Lower leg skin (tissue), 3 donors: Measurements from ENCODE around the gene FBXL13.

Source experiments
- POLR2A ChIP-seq, 2 donors: fragments of 450-650 bp; IDR thresholded peaks; one replicate each; pipeline ENCODE4 v1.6.1; 2016 to 2017; ENCODE audit warnings: antibody characterized with exemption in 2 of 2, mild to moderate bottlenecking in 1 of 2, moderate library complexity in 1 of 2
- TF ChIP-seq, protein P1 (sequence below), 3 donors: fragments of 450-650 bp; IDR thresholded peaks; one replicate each; pipeline ENCODE4 v1.5.1; 2016; ENCODE audit warnings: antibody characterized with exemption in 3 of 3, mild to moderate bottlenecking in 3 of 3, moderate library complexity in 2 of 3

DNA sequence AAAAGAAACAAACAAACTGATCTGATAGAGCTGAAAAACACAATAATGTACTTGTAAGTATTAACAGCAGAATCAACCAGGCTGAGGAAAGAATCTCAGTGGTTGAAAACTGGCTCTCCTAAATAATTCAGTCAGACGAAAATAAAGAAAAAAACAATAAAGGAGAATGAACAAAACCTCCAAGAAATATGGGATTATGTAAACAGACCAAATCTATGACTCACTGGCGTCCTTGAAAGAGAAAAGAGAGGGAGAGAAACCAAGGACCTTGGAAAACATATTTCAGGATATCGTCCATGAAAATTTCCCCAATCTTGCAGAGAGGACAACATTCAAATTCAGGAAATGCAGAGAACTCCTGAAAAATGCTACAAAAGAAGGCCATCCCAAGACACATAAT lies 62.9 kb downstream of the FBXL13 start:
- TF ChIP-seq, protein P1, sequence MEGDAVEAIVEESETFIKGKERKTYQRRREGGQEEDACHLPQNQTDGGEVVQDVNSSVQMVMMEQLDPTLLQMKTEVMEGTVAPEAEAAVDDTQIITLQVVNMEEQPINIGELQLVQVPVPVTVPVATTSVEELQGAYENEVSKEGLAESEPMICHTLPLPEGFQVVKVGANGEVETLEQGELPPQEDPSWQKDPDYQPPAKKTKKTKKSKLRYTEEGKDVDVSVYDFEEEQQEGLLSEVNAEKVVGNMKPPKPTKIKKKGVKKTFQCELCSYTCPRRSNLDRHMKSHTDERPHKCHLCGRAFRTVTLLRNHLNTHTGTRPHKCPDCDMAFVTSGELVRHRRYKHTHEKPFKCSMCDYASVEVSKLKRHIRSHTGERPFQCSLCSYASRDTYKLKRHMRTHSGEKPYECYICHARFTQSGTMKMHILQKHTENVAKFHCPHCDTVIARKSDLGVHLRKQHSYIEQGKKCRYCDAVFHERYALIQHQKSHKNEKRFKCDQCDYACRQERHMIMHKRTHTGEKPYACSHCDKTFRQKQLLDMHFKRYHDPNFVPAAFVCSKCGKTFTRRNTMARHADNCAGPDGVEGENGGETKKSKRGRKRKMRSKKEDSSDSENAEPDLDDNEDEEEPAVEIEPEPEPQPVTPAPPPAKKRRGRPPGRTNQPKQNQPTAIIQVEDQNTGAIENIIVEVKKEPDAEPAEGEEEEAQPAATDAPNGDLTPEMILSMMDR (IDR thresholded peaks at IDR 0.05): no peak
- TF ChIP-seq POLR2A (IDR thresholded peaks at IDR 0.05): no peak
